Pancreas (tissue), 10 donors: Measurements from ENCODE around the gene HAGHL. TPM values are rescaled to one million over a fixed set of nuclear protein-coding genes. Genes with fewer than 3 reads are reported as not detected.
A peak's percentile ranks its signal among the peaks of the same experiment; 100 is the strongest.

Experiments used
- ATAC-seq, 4 donors: fragments of 200-7000 bp; cut with Tn5 transposase; one replicate each; pipeline versions ENCODE4 v1.8.0 to v1.9.1; 2020; ENCODE audit warnings: mild to moderate bottlenecking in 4 of 4, moderate library complexity in 4 of 4
- DNase-seq, 6 donors: peaks; one replicate each; pipeline ENCODE4 v3.0.0-alpha.2; 2020
- FAIRE-seq: peaks from 2 replicates; lab custom pipeline; 2012; peaks lifted over from hg19 to GRCh38; lab: Jason Lieb, UNC
- H3K27ac ChIP-seq, 4 donors: fragments of 200-600 bp; sonication (generic); 1 replicate in 3 of 4; 2 replicates in 1 of 4; pipeline versions ENCODE4 v1.5.0 to v1.8.0; 2020
- H3K27me3 ChIP-seq, 4 donors: fragments of 200-600 bp; one replicate each; pipeline ENCODE4 v1.8.0; 2021
- H3K36me3 ChIP-seq, 3 donors: fragments of 200-600 bp; sonication (generic) in 1 of 3; one replicate each; pipeline versions ENCODE4 v1.5.0 to v1.8.0; 2020 to 2021
- H3K4me1 ChIP-seq, 3 donors: fragments of 200-600 bp; one replicate each; pipeline ENCODE4 v1.8.0; 2021
- H3K4me3 ChIP-seq, 4 donors: fragments of 200-600 bp; sonication (generic) in 2 of 4; one replicate each; pipeline versions ENCODE4 v1.5.0 to v1.8.0; 2020 to 2021
- H3K9me3 ChIP-seq, 4 donors: fragments of 200-600 bp; one replicate each; pipeline ENCODE4 v1.8.0; 2021
- CTCF ChIP-seq, 4 donors: fragments of 200-600 bp; sonication (generic) in 3 of 4; IDR thresholded peaks; one replicate each; pipeline versions ENCODE4 v1.5.0 to v1.8.0; 2021; ENCODE audit warnings: antibody characterized with exemption in 4 of 4
- WGBS, 2 donors: extraction: QIAGEN DNeasy Blood & Tissue Kit; methylation state at CpG; one replicate each; pipeline ENCODE4 v1.1.7; 2013; 5-methylcytosine and 5-hydroxymethylcytosine counted together
- intact Hi-C, 3 donors: fragments of 100-400 bp; cut with DNase I; formaldehyde crosslinking; loops; one replicate each; pipeline versions ENCODE4 v1.11.1 to v1.14.2; 2022
- polyA plus RNA-seq, 2 donors: library from polyadenylated mRNA; stranded (reverse); fragments of 200-250 nt; gene quantifications; one replicate each; pipeline ENCODE4 v1.2.3, GENCODE V29; 2013
- total RNA-seq, 6 donors: library from RNA; stranded (reverse); fragmentation: NEBNext Ultra II Directional in 4 of 6; extraction: Animal tissue kit (Norgen Biotek cat#: 25700) in 4 of 6; gene quantifications; one replicate each; pipeline versions ENCODE4 v1.2.1 to v1.2.4, GENCODE V29; 2021 to 2023
- donor health status: healthy with polysubstance abuse.
- donor health status: DM: no; HTN: no; CAD: no; lungs with moderate emphysema.
- donor health status: DM: no; HTN: no; CAD: no.
- donor health status: control.
- donor health status: control.
- donor health status: Bipolar disorder and iron deficiency.
- donor health status: DM: yes; HTN: yes; CAD: no.
- donor health status: DM: no; HTN: no; CAD: no.
- donor health status: DM: no; HTN: no; CAD: no.
- donor health status: DM: yes; HTN: yes; CAD: no.

HAGHL gene
- total and polyA plus RNA-seq, 8 donors: 0.47 to 17.5 (median 1.6) TPM

DNA sequence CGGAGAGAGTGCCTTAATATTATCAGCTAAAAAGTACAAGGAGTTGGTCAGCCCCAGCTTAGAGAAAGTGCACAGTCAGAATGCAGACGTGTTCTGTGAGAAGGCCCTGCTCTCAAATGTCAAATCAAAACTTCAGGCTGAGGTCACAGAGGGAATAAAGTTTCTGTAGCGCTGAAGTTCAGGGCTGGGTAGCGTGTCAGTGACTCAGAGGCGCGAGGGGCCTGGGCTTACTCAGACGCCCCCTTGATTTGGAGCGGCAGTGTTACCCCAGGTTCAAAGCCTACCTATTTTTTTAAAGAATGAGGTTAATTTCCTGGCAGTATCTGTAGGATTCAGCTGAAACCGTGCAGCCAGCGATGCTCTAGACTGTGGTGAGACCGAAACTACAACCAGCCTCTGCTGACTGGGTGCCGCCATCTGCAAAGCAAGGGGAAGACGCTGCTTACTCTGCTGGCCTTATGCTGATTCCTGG lies 9.1 kb downstream of the HAGHL start:
- 89 to 91% methylated on average over 13 of the region's 13 CpGs for WGBS, 2 donors
- H3K4me1 ChIP-seq: peaks cover 5 to 7% (median 7%) of the 10 kb centered on the region in 3 donors
- H3K9me3 ChIP-seq: no peaks in the 10 kb centered on the region
- intact Hi-C loops: no loop called here
- no peak for TF ChIP-seq CTCF (IDR thresholded peaks at IDR 0.05)
- DNase-seq (no peak), FAIRE-seq (no peak), ATAC-seq (no peak)
- peaks cover 0 to 40% (median 0%) of the 10 kb centered on the region in 3 donors for H3K36me3 ChIP-seq
- H3K4me3 ChIP-seq: no peak overlapping the region
- H3K27ac ChIP-seq: no peak overlapping the region
- no peaks in the 10 kb centered on the region for H3K27me3 ChIP-seq

DNA sequence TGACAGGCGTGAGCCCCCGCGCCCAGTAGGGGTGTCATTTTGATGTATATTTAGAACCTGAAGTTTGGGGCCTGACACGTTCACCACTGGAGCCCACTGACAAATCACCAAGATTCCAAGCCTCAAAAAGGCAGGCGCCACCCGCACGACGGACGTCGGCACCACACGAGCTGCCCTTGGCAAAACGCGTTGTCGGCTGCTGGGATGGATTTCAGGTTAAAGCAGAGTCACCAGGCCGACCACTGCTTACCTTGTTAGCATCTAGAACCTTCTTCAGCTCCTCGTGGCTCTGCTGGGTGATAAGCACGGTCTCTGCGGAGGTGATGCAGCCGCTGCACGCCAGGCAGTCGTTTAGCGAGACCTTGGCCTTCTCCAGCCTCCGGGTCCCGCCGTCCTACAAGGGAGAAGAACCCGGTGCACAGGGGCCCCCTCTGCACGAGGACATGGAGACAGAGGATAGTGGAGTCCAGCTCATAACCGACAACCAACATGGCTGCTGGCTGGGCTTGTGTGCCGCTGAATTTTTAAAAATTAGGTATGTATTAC lies 10.1 kb downstream of the HAGHL start:
- DNase-seq (no peak), FAIRE-seq (no peak), ATAC-seq (no peak)
- no peak overlapping the region for H3K4me3 ChIP-seq
- TF ChIP-seq CTCF (IDR thresholded peaks at IDR 0.05): no peak
- no peaks in the 10 kb centered on the region for H3K27me3 ChIP-seq
- no peak overlapping the region for H3K27ac ChIP-seq
- no peaks in the 10 kb centered on the region for H3K9me3 ChIP-seq
- peaks cover 0 to 38% (median 0%) of the 10 kb centered on the region in 3 donors for H3K36me3 ChIP-seq
- 95 to 97% methylated on average over 29 of the region's 29 CpGs for WGBS, 2 donors
- peaks cover 5 to 7% (median 7%) of the 10 kb centered on the region in 3 donors for H3K4me1 ChIP-seq
- intact Hi-C loops: no loop called here

GRCh38 chr16:739560-740458 lies 12.9 kb downstream of the HAGHL start:
- H3K36me3 ChIP-seq: peaks cover 0 to 21% (median 0%) of the 10 kb centered on the region in 3 donors
- H3K9me3 ChIP-seq: no peaks in the 10 kb centered on the region
- FAIRE-seq: no peak
- DNase-seq: peak in 2 of 6 donors; percentile 58 to 77
- 32 to 36% methylated on average over 37 to 38 of the region's 38 CpGs for WGBS, 2 donors
- no peak for TF ChIP-seq CTCF (IDR thresholded peaks at IDR 0.05)
- intact Hi-C loops: no loop called here
- H3K4me1 ChIP-seq: peaks cover 5 to 7% (median 7%) of the 10 kb centered on the region in 3 donors
- H3K4me3 ChIP-seq: peak overlapping the region; percentile 88 to 97 (median 96)
- ATAC-seq: no peak
- no peaks in the 10 kb centered on the region for H3K27me3 ChIP-seq
- no peak overlapping the region for H3K27ac ChIP-seq

GRCh38 chr16:740459-740763 lies 13.5 kb downstream of the HAGHL start:
- TF ChIP-seq CTCF (IDR thresholded peaks at IDR 0.05): no peak
- DNase-seq: peak in 1 of 6 donors; percentile 83
- Histone ChIP-seq H3K27me3 (no peaks in the 10 kb centered on the region), H3K27ac (peak overlapping the region in 2 of 4 donors; percentile 47 to 72), H3K4me3 (peak overlapping the region; percentile 88 to 97 (median 96)), H3K36me3 (peaks cover 0 to 20% (median 0%) of the 10 kb centered on the region in 3 donors), H3K9me3 (no peaks in the 10 kb centered on the region), H3K4me1 (peaks cover 5 to 7% (median 7%) of the 10 kb centered on the region in 3 donors)
- peak; percentile 2 to 25 (median 19) for ATAC-seq
- 0 to 1% methylated on average over 19 to 22 of the region's 22 CpGs for WGBS, 2 donors
- intact Hi-C loops: no loop called here
- no peak for FAIRE-seq
